SU-DHL-6 (cell line): Measurements from ENCODE around the gene CDC20.

Experiments
- H2AFZ ChIP-seq: fragments of 200-600 bp; sonication (generic); 2 replicates; pipeline ENCODE4 v1.6.1; 2014; ENCODE audit warnings: low read depth, mild to moderate bottlenecking, moderate library complexity, mixed read lengths, antibody characterized with exemption, low read length; ENCODE audit not compliant: severe bottlenecking
- H3F3A ChIP-seq: fragments of 200-600 bp; shearing (Covaris generic); 2 replicates; pipeline ENCODE4 v1.6.0; 2016; ENCODE audit warnings: antibody characterized with exemption, mild to moderate bottlenecking; ENCODE audit not compliant: insufficient read depth
- H3K27ac ChIP-seq: fragments of 200-600 bp; sonication (generic); 2 replicates; pipeline ENCODE4 v1.5.1; 2016; ENCODE audit warnings: low read depth, mild to moderate bottlenecking, low read length, moderate library complexity, mixed read lengths
- H3K27me3 ChIP-seq: fragments of 200-600 bp; sonication (generic), shearing (Covaris generic); 2 replicates; pipeline ENCODE4 v1.6.0; 2014; ENCODE audit warnings: mild to moderate bottlenecking, low read length
- H3K36me3 ChIP-seq: fragments of 200-600 bp; sonication (generic); 2 replicates; pipeline ENCODE4 v1.6.1; 2014; ENCODE audit warnings: mild to moderate bottlenecking, low read length, mixed read lengths
- H3K4me2 ChIP-seq: fragments of 300-600, 200-600 bp; shearing (Covaris generic), sonication (generic); 2 replicates; pipeline ENCODE4 v1.6.0; 2014; ENCODE audit warnings: low read length, low read depth, mild to moderate bottlenecking; ENCODE audit not compliant: poor library complexity, severe bottlenecking
- H3K4me3 ChIP-seq: fragments of 200-600 bp; sonication (generic); 2 replicates; pipeline ENCODE4 v1.5.1; 2014; ENCODE audit warnings: antibody characterized with exemption, low read length, mild to moderate bottlenecking, mixed read lengths; ENCODE audit not compliant: insufficient read depth, poor library complexity, severe bottlenecking
- H3K79me2 ChIP-seq: fragments of 200-600 bp; sonication (generic); 2 replicates; pipeline ENCODE4 v1.6.1; 2014; ENCODE audit warnings: mild to moderate bottlenecking, low read length, moderate library complexity; ENCODE audit not compliant: insufficient read depth
- H3K9ac ChIP-seq: fragments of 200-600 bp; sonication (generic); 2 replicates; pipeline ENCODE4 v1.7.0; 2014; ENCODE audit warnings: mild to moderate bottlenecking, low read length
- H3K9me2 ChIP-seq: fragments of 200-600 bp; sonication (generic); replicated peaks from 2 replicates; pipeline ENCODE4 v1.6.1; 2014; ENCODE audit warnings: low read length; ENCODE audit not compliant: insufficient read depth
- H3K9me3 ChIP-seq: fragments of 200-600 bp; sonication (generic); 2 replicates; pipeline ENCODE4 v1.6.1; 2014; ENCODE audit warnings: low read length, mixed read lengths; ENCODE audit not compliant: insufficient read depth
- H4K20me1 ChIP-seq: fragments of 200-600 bp; sonication (generic); 2 replicates; pipeline ENCODE4 v1.6.1; 2014; ENCODE audit warnings: low read depth, mild to moderate bottlenecking, antibody characterized with exemption, low read length, moderate library complexity, mixed read lengths
- EZH2phosphoT487 ChIP-seq: fragments of 200-600 bp; sonication (generic), shearing (Covaris generic); conservative IDR thresholded peaks from 2 replicates; pipeline ENCODE4 v1.6.1; 2018; ENCODE audit warnings: mild to moderate bottlenecking, antibody characterized with exemption, low read length, moderate library complexity, mixed read lengths
- TF ChIP-seq, protein P1 (sequence below): fragments of 200-600 bp; sonication (generic); IDR thresholded peaks from one replicate; pipeline ENCODE4 v1.5.1; 2017; ENCODE audit warnings: antibody characterized with exemption, mild to moderate bottlenecking, low read length, moderate library complexity; ENCODE audit not compliant: insufficient read depth, poor library complexity, severe bottlenecking

The CDC20 gene

DNA sequence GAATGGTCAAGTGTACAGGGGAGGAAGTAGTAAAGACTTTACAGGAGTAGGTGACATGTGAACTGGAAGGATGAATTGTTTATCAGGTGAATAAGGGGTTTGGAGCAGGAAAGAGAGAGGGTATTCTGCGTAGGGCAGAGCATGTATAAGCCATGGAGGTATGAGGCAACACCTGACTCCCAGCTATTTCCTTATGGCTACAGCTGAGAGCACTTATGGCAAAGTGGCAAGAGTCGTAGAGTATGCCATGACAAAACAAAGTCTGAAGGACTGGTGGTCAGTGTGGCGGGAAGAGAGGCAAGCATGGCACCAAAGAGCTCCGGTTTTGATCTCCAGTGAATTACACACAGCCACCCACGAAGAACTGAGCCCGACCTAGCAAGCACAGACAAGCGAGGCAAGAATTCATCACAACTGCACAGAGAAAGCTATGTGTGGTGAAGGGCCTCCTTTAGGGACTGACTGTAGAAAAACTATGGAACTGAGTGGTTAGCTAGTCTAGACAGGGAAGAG is 18.0 kb downstream of the CDC20 start:
- TF ChIP-seq, protein P1, sequence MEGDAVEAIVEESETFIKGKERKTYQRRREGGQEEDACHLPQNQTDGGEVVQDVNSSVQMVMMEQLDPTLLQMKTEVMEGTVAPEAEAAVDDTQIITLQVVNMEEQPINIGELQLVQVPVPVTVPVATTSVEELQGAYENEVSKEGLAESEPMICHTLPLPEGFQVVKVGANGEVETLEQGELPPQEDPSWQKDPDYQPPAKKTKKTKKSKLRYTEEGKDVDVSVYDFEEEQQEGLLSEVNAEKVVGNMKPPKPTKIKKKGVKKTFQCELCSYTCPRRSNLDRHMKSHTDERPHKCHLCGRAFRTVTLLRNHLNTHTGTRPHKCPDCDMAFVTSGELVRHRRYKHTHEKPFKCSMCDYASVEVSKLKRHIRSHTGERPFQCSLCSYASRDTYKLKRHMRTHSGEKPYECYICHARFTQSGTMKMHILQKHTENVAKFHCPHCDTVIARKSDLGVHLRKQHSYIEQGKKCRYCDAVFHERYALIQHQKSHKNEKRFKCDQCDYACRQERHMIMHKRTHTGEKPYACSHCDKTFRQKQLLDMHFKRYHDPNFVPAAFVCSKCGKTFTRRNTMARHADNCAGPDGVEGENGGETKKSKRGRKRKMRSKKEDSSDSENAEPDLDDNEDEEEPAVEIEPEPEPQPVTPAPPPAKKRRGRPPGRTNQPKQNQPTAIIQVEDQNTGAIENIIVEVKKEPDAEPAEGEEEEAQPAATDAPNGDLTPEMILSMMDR = no peak
- no peak for TF ChIP-seq EZH2phosphoT487

DNA sequence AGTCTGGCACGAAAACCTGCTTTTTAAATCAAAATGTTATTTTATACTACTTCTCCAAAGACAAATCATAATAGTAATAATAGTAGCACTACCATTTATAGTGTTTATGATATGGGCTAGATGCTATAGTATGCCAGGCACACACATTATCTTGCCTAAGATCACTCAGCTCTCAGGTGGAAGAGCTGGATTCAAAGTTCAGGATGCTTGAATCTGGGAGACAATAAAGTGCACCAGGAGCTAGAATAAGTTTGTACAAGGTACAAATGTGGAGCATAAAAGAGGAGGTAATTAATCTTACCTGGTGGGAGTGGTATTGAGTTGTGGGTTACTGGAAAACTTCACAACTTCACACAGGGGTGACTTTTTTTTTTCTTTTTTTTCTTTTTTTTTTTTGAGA is 19.1 kb downstream of the CDC20 start:
- H4K20me1 ChIP-seq = no peaks in the 10 kb centered on the region
- H3K9me3 ChIP-seq = no peaks in the 10 kb centered on the region
- H3K79me2 ChIP-seq = no peaks in the 10 kb centered on the region
- H3K4me3 ChIP-seq = no peak overlapping the region
- no peak overlapping the region for H3K27ac ChIP-seq
- H3K9me2 ChIP-seq = no peaks in the 10 kb centered on the region
- no peak for TF ChIP-seq EZH2phosphoT487
- TF ChIP-seq, protein P1 = no peak
- no peaks in the 10 kb centered on the region for H3F3A ChIP-seq
- H3K27me3 ChIP-seq = no peaks in the 10 kb centered on the region
- H2AFZ ChIP-seq = no peak overlapping the region
- H3K4me2 ChIP-seq = no peak overlapping the region
- H3K36me3 ChIP-seq = no peaks in the 10 kb centered on the region
- H3K9ac ChIP-seq = no peak overlapping the region

More for the DNA sequence above, 18.0 kb downstream of the CDC20 start:
- Histone ChIP-seq H3K36me3 (no peaks in the 10 kb centered on the region), H2AFZ (no peak overlapping the region), H3K9me3 (no peaks in the 10 kb centered on the region), H3K79me2 (no peaks in the 10 kb centered on the region), H4K20me1 (no peaks in the 10 kb centered on the region), H3K9me2 (no peaks in the 10 kb centered on the region), H3K4me3 (no peak overlapping the region), H3K9ac (no peak overlapping the region), H3K27ac (no peak overlapping the region), H3K4me2 (no peak overlapping the region), H3F3A (no peaks in the 10 kb centered on the region), H3K27me3 (no peaks in the 10 kb centered on the region)

DNA sequence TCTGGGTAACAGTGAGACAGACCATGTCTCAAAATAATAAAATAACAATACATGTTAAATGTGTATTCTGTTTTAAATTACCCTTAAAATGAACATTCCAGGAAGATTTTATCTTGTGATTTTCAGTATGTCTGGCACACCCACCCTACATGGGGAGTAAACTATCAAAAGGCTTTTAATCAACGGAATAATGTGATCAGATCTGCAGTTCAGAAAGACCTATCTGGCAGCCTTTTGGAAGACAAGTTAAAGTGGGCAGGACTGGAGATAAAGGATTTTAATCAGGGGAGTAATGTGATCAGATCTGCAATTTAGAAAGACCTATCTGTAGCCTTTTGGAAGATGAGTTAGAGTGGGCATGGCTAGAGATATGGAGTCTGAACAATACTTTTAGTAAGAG is 20.7 kb downstream of the CDC20 start:
- H3K27me3 ChIP-seq = no peaks in the 10 kb centered on the region
- no peaks in the 10 kb centered on the region for H3K36me3 ChIP-seq
- no peaks in the 10 kb centered on the region for H3F3A ChIP-seq
- no peak overlapping the region for H3K4me3 ChIP-seq
- no peaks in the 10 kb centered on the region for H4K20me1 ChIP-seq
- no peaks in the 10 kb centered on the region for H3K79me2 ChIP-seq
- no peak overlapping the region for H3K4me2 ChIP-seq
- H3K9me2 ChIP-seq = no peaks in the 10 kb centered on the region
- no peak overlapping the region for H3K27ac ChIP-seq
- TF ChIP-seq, protein P1 = no peak
- TF ChIP-seq EZH2phosphoT487 = no peak
- no peak overlapping the region for H2AFZ ChIP-seq
- no peak overlapping the region for H3K9ac ChIP-seq
- no peaks in the 10 kb centered on the region for H3K9me3 ChIP-seq

DNA sequence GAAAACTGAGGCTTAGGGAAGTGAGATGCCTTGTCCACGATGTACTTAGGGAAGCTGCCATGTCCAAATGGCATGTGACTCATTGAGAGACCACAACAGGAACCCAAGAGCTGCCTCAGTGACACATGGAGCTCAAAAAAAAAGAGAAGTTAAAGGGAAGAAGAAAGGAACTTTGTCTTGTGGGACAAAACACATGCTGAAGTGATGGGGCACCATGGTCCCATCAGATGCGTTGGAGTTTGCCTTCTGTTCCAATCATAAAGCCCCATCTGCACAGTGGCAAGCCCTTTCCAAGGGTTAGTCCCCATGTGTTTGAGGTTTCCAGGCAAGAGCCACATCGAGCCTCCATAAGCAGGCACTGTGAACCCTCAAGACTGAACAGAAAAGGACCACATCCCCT is 22.8 kb downstream of the CDC20 start:
- TF ChIP-seq, protein P1 = no peak
- TF ChIP-seq EZH2phosphoT487 = no peak

More for the DNA sequence above, 22.8 kb downstream of the CDC20 start:
- no peak overlapping the region for H3K9ac ChIP-seq
- no peak overlapping the region for H3K4me3 ChIP-seq
- H3F3A ChIP-seq = no peaks in the 10 kb centered on the region
- no peak overlapping the region for H3K27ac ChIP-seq
- no peaks in the 10 kb centered on the region for H4K20me1 ChIP-seq
- H3K27me3 ChIP-seq = no peaks in the 10 kb centered on the region
- no peaks in the 10 kb centered on the region for H3K9me3 ChIP-seq
- H3K4me2 ChIP-seq = no peak overlapping the region
- H3K79me2 ChIP-seq = no peaks in the 10 kb centered on the region
- no peaks in the 10 kb centered on the region for H3K9me2 ChIP-seq
- H2AFZ ChIP-seq = no peak overlapping the region
- no peaks in the 10 kb centered on the region for H3K36me3 ChIP-seq
